ENCODE data around the gene GALNT11.

DNA sequence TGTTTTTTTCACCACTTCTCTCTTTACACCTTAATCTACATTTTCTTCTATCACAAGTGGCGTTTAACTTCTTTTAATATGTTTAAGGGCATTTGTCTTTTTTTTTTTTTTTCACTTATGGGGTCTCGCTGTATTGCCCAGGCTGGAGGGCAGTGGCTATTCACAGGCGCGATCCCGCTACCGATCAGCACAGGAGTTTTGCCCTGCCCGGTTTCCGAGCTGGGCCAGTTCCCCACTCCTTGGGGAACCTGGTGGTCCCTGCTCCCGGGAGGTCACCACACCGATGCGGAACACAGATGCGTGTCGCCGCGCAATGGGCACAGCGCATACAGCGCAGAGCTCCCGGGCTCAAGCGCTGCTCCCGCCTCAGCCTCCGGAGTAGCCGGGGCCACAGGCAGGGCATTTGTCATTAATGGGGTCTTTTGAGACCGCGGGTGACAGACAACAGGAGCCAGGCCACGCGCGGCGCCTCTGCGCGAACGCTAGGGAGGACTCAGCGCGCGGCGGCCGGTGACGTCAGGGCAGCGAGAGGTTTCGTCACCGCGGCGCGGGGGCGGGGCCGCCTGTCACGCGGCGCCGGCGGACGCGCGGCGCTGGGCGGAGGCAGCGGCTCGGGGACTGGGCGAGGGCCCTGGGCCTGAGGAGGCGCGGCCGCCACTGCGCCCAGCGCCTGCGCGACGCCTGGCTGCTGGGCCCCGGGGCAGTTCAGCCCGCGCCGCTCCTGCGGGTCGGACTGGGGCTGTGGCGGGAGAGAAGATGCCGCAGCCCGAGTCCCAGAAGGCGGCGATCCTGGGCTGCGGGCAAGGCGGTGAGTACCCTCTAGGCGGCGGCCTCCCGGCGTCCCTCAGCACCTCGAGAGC, at the start of gene GALNT11:
- TF ChIP-seq EZH2 (IDR thresholded peaks at IDR 0.05; ENCODE audit: insufficient read depth, poor library complexity, severe bottlenecking) (no peak), EZH2phosphoT487 (IDR thresholded peaks at IDR 0.05; ENCODE audit: insufficient read depth, low read depth) (no peak)
